NT2/D1 (cell line): ENCODE data around the gene ARL10.

Experiments
- SUZ12 ChIP-seq: IDR thresholded peaks from 2 replicates; pipeline ENCODE4 v1.6.1; 2011; ENCODE audit not compliant: insufficient read length, insufficient read depth; ENCODE audit errors: extremely low read depth
- YY1 ChIP-seq: IDR thresholded peaks from 2 replicates; pipeline ENCODE4 v1.6.1; 2011; ENCODE audit not compliant: insufficient read length, insufficient read depth

DNA sequence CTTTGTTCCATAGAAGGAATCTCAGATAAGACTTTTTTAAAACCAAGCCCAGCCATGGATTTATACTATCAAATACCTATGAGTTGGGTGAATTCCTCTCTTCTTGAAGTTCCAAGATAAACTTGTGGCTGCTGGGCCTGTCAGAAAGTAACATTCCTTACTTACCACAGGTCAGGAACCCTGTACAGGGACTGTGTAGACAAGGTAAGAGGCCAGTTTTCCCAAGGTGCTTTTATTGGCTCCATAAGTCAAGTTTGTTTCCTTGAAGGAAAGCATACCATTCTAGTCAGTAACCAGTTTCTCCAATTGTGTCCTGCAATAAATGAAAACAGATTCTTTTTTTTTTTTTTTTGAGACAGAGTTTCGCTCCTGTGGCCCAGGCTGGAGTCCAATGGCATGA is 59.9 kb downstream of the ARL10 start:
- TF ChIP-seq YY1, result no peak
- TF ChIP-seq SUZ12, result no peak
